GF-D8 (cell line): Measurements from ENCODE around the gene S100A16.
"Not testable (repeated sequence)": the region's sequence is repeated elsewhere in the genome, so short reads cannot be mapped to it uniquely, and the experiment has no call there.

Experiments used
- DNase-seq: peaks from one replicate; lab custom pipeline; 2025; lab: John Stamatoyannopoulos, UW

The S100A16 gene

DNA sequence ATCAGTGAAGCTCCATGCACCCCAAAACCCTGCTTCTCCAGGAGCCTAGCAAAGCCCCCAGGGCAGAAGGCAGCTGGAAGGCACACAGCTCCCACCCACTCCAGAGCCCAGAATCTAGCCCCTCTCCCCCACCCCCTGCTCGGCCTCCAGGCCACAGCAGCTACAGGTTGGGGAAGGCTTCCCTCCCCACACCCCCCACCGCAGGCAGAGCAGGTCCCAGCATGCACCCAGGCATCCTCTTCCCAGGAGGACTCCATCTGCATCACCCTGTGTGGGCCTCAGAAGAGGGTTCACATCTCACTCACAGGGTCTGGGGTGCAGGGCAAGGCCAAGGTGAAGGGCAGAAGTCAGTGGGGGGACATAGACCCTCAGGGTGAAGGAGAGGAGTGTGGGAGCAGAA, 2.5 kb upstream of the S100A16 start:
- no peak for DNase-seq

DNA sequence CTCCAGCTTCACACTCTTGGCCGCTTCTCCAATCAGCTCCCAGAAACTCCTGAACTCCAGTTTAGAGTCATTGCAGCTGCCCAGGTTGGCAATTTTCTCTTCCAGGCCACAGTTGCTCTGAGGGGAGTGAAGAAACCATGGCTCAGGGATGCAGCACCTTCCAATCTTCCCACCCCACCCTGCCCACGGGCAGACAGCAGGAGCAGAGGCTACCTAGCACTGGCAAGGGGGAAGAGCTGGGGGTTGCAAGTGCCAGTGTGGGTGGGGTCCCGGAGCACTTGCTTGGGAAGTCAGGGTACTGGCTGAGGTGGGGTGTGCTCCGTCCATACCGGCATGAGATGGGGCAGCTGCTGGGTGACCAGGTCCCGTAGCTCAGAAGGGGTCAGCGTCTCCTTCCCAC, 2.0 kb upstream of the S100A16 start:
- DNase-seq: no peak

DNA sequence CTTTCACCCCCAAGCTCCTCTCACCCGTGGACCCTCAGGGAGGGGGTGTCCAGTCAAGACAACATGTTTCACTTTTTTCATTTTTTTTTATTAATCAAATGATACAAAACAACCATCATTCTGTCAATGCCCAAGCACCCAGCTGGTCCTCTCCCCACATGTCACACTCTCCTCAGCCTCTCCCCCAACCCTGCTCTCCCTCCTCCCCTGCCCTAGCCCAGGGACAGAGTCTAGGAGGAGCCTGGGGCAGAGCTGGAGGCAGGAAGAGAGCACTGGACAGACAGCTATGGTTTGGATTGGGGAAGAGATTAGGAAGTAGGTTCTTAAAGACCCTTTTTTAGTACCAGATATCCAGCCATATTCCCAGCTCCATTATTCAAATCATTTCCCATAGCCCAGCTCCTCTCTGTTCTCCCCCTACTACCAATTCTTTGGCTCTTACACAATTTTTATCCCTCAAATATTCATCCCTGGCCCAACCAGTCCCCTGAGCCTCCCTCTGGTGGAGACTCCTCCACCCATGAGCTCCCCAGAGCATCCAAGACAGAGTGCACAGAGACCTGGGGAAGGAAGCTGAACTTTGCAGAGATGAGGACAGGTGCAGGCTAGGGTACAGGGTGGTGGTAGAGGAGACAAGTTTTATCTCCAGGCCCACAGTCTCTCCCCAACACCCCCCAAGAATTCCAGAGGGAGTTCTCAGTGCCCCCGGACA, 1.4 kb upstream of the S100A16 start:
- no peak for DNase-seq

DNA sequence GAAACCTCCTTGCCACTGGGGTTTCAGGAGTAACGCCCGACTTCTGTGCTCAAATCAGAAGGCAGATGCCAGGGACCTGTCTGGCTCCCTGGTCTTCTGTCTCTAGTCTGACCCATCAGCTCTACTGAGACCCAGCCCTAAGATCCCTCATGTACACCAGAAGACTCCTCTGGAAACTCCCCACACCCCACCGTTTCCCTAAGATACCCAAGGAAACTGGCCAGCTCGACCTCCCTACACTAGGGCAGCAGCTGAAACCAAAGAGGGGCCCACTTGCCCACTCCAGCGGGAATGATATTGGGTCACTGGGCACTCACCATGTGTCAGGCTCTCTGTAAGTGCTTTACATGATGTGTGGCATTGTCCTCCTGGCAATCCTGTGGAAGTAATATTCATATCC, 469 bp upstream of the S100A16 start:
- no peak for DNase-seq

- DNase-seq: no peak
Measured at GRCh38 chr1:153612111-153612754, 704 bp downstream of the S100A16 start.

DNA sequence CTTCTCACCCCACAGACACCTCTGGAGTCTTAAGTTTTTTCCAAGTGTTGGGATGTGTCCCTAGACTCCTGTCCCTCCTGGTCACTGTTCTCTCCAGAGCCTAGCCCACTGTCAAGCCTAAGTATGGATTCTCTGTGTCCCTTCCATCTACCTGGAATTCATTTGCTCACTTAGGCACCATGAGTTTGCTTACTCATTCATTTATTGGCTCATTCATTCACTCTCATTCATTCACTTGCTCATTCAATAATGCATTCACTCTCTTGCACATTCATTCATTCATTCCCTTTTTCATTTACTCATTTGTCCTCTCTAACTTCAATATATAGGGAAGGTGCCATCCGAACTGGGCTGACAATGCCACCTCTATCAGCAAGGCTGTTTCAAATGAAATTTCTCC, 1.6 kb downstream of the S100A16 start:
- DNase-seq: no peak

DNA sequence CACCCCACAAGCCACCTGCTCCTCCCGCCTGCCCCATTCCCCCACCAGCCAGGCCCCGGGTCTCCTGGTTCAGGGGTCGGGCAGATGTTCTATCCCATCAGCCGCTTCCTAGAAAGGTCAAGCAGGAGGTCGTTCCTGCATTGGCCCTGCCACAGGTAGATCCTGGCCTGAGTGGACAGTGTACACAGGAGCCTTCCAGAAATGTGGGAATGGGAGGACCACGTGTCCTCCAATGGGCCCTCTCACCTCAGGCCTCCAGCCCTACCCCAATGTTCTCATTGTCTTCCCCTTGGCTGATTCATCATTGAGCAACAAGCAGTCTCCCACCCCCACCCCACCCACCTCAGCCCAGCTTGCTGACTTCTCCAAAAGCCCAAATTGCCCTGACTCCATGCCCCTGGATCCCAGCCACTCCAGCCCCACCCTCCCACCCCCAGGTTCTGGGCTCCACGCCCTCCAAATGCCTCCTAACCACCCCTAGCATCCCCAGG, 2.1 kb downstream of the S100A16 start:
- DNase-seq: no peak

GRCh38 chr1:153610334-153610733, 2.6 kb downstream of the S100A16 start:
- DNase-seq: no peak

DNA sequence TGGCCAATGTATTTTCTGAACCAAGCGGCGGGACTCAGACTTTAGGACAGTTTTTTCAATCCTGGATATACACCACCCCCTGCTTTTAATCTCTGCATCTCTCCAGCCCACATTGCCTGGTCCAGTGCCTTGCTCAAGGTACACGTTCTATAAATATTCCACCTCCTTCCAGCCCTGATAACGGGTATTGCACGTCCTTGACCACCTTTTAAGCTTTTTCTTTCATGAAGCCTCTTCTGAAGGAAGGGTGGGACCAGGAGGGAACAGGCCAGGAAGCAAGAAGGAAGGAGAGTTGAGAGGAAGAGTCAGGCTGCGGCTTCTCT, 3.4 kb downstream of the S100A16 start:
- no peak for DNase-seq

GRCh38 chr1:153608742-153609584, 4.0 kb downstream of the S100A16 start:
- DNase-seq: no peak

DNA sequence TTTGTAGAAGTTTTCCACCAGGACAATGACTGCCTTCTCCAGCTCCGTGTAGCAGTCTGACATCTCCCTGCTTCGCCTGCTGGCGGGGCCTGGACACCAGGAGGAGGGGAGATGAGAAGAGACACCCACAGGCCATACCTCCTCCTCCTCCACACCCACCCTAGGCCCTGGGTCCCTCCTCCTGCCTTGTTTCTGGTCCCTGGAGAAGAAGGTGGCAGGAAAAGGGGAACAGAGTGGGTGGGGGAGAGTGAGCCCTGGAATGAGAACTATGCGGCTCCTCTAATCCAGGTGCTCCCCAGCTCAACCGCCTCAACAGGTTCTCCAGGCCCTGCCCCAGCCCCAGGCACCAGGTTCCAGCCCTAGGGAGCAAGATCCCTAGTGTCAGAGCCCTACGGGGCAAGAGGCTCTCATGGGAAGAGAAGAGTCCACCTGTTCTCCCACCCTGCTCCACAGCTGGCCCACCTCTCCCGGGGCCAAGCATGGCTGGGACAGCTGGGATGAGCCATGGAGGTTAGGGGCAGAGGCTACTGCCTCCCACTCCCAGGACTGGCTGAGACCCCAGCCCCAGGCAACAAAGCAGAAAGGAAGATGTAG, 4.8 kb downstream of the S100A16 start:
- DNase-seq: no peak

GRCh38 chr1:153607381-153607780, 5.6 kb downstream of the S100A16 start:
- no peak for DNase-seq

DNA sequence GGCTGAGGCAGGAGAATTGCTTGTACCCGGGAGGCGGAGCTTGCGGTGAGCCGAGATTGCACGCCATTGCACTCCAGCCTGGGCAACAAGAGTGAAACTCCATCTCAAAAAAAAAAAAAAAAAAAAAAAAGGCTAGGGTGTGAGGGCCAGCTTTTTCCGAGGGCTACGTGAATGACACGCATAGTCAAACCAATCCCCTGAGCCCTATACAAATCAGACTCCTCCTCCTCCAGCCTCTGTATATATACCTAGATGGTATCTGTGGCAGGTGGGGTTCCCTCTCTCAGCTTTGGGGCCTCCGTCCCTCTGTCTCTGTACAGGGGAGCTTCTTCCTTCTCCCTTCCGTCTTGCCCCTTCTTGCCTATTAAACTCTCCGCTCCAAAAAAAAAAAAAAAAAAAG, 6.7 kb downstream of the S100A16 start:
- no peak for DNase-seq

DNA sequence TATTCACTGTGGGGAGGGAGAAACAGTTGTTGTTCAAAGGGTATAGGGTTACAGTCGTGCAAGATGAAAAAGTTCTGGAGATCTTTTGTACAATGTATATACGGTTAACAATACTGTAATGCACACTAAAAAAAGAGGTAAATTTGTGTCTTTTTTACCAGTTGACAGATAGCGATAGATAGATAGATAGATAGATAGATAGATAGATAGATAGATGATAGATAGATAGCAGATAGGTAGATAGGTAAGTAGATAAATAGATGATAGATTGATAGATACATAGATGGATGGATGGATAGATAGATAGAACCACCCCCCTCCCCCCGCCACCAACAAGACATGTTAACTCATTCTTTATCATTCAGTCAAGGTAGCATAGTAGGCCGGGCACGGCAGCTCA, 10.2 kb downstream of the S100A16 start:
- DNase-seq: no peak

GRCh38 chr1:153599847-153600246, 13.1 kb downstream of the S100A16 start:
- DNase-seq: no peak

DNA sequence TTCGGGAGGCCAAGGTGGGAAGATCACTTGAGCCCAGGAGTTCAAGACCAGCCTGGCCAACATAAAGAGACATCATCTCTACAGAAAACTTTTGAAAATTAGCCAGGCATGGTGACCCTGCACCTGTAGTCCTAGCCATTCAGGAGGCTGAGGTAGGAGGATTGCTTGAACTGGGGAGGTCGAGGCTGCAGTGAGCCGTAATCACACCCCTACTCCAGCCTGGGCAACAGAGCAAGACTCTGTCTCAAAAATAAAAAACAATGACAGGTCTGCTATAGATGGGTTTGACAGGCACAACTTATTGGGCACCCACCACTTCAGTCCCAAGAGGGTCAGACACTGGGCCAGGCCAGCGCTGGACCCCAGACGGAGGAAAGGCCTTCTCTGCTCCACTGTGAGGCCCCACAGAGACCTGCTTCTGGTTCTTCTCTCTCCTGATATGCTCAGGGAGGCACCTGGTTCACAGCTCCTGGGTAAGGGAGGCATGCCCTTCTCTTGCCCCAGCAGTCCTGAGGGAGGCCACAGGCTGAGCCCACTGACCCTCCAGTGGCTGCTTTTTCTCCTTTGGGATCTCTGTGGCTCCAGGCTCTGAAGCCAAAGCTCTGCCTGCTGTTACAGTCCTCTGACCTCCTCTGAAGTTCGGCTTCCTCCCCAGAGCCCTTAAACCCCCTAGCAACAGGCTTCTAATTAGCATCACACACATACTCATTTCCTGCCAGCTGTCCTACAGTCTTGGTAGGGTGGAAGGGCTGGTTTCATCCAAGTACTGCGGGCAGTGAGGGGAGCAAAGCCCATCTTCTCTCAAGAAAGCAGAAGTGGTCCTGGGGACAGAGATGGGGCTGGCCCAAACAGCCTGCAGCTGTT, 14.4 kb downstream of the S100A16 start:
- DNase-seq: peak; percentile 87

DNA sequence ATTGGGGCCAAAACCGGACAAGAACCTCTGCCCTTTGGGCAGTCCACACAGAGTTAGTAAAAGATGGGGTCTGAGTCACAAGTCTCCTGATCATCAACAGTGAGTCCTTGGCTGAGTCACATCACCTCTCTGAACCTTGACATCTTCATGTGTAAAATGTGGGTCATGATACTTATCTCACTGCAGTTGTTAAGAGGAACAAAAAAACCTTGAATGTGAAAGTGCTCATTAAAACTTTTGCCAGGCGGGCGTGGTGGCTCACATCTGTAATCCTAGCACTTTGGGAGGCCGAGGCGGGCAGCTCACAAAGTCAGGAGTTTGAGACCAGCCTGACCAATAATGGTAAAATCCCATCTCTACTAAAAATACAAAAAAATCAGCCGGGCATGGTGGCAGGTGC, 15.7 kb downstream of the S100A16 start:
- no peak for DNase-seq

- no peak for DNase-seq
Measured at GRCh38 chr1:153592748-153593147, 20.2 kb downstream of the S100A16 start.

GRCh38 chr1:153588482-153588881, 24.5 kb downstream of the S100A16 start:
- no peak for DNase-seq

DNA sequence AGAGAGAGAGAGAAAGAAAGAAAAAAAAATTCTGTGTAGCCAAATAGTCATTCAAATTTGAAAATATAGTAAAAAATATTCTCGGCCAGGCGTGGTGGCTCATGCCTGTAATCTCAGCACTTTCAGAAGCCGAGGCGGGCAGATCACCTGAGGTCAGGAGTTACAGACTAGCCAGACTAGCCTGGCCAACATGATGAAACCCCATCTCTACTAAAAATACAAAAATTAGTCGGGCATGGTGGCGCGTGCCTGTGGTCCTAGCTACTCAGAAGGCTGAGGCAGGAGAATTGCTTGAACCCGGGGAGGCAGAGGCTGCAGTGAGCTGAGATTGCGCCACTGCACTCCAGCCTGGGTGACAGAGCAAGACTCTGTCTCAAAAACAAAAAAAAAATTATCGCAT, 24.9 kb downstream of the S100A16 start:
- DNase-seq: not testable (repeated sequence)

DNA sequence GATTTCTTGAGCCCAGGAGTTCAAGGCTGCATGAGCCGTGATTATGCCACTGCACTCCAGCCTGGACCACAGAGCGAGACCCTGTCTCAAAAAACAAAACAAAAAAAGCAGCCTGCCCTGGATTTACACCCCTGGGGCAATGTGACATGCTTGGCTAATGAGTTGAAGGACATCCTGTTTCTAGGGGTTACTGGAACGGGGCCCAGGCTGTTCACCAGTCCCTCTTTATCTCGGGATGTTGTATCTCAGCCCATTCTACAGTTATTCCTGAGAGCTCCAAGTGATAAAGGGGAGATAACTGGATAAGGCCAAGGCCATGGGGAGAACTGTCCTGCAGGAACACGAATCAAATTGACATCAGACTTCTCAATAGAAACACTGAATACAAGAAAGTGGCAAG, 25.6 kb downstream of the S100A16 start:
- DNase-seq: no peak

DNA sequence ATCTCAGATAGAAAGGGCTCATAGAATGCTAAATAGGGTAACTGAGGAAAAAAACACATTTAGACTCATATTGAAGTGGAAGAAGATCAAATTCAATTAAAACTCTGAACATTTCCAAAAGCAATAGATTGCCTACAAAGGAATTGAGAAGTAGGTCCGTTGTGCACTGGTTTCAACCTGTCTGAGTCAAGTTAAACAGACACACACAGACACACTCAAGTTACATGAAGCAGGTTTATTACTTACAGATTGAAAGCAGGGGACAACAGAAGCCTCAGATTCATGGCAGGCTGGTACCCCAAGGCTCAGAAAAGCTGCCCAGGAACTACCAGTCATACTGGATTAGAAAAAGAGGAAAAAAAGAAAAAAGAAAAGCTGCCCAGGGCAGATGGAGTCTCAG, 26.6 kb downstream of the S100A16 start:
- DNase-seq: no peak
